ENCODE results near the gene TMPRSS13.

Gene TMPRSS13

DNA sequence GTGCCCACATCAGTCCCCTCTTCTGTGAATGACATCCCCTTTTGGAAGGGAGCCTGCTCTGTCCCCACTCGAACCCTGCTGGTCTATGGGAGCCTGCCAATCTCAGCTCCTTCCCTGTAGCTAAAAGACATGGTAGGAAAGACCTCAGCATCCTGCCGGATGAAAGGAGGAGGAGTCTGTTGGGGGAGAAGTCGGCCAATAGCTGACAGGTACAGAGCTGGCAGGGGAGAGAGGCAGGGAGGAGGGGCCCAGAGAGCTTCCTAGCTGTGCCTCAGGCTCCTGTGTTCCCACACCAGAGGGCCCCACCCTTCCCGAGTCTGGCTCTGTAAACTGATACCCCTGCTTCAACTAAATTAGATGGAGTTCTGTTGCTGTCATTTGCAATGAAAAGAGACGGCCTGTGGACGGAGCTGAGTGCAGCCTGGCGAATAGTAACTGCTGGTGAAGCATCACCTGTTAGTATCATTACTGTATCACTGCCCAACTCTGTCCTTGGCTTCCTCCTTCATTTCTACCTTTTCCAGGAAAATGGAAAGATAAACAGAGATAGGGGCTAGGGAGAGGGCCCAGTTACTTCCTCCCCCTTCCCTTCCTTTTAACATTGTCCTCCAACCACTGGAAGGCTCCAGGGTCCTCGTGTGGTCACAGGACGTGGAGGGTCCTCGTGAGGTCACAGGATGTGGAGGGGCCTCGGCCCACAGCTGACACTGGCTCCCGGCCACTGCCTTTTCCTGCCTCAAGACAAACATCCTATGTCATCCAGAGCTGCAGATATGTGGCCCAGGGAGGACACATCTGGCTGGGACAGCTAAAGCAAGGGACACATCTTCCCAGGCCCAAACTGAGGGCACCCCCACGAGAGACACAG lies 67.8 kb downstream of the TMPRSS13 start:
- Mint-ChIP-seq H3K4me3 (no peak overlapping the region), H3K36me3 (ENCODE audit: low read depth) (no peaks in the 10 kb centered on the region), H3K9me3 (no peaks in the 10 kb centered on the region), H3K27me3 (peaks cover 7% of the 10 kb centered on the region), H3K27ac (peak overlapping the region; percentile 39), H3K4me1 (peaks cover 3% of the 10 kb centered on the region)
- DNase-seq (no peak), ATAC-seq (no peak)

DNA sequence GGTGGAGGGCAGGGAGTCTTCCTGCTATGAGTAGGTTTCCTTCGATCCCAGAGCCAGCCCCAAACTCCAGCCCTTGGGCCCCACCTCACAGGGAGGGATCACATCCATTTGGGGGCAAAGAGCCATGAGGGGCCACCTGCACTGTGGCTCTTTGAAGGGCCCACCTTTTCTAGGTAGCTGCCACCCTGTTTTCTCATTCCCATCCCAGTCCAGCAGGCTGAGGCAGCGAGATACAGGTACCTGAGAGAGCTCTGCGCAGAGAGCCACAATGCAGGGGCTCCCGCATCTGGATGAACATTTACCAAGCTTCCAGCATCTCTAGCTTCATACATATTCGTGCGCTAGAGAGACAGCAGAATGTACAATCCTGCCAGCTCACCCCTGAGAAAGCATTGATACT lies 69.1 kb downstream of the TMPRSS13 start:
- Mint-ChIP-seq H3K4me3 (no peak overlapping the region), H3K27ac (no peak overlapping the region), H3K4me1 (peaks cover 3% of the 10 kb centered on the region), H3K9me3 (no peaks in the 10 kb centered on the region), H3K27me3 (peaks cover 5% of the 10 kb centered on the region), H3K36me3 (ENCODE audit: low read depth) (no peaks in the 10 kb centered on the region)
- DNase-seq (no peak), ATAC-seq (no peak)

DNA sequence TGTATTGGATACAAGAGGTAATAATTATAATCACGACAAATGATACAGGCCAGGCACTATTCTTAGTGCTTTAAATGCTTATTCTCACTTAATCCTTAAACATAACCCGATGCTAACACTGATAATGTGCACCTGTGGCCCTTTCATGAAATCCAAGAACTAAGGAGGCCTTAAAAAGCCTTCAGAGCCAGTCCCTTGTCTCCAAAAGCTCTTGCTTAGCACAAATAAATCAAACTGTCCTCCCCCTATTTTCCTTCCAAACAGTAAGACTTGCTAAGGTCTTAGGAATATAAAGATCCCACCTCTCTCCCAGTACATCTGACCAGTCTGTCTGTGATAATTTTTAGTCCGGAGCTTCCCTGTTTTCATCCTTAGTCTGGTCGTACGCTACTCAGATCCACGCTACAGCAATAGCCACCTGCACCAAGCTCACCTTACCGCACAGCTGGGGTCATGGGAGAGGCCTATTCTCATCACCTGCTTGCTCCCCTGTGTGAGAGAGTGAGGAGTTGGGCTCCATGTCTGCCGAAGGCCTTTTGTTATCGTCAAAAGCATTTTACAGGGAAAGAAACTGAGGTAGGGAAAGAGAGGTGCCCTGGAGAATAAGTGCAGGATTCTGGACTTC lies 69.6 kb downstream of the TMPRSS13 start:
- Mint-ChIP-seq H3K27me3 (peaks cover 6% of the 10 kb centered on the region), H3K9me3 (no peaks in the 10 kb centered on the region), H3K36me3 (ENCODE audit: low read depth) (no peaks in the 10 kb centered on the region), H3K27ac (no peak overlapping the region), H3K4me3 (no peak overlapping the region), H3K4me1 (peaks cover 3% of the 10 kb centered on the region)
- ATAC-seq (no peak), DNase-seq (no peak)

DNA sequence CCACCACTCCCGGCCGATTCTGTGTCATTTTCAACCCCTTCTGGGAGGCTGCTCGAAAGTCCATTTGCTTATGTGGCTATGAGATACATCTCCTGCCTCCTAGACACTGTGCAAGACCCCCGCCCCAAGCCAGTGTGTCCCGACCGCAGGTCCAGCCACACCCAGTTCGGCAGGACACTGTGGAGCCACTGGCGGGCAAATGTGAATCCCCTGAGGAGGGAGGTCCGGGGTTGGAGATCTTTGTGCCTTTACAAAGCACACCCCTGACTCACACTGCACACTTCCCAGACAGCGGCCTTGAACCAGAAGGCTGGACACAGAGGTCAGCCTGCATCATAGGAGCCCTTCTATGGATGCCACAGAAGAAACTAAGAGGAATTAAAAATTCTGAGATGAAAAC lies 70.1 kb downstream of the TMPRSS13 start:
- H3K4me3 Mint-ChIP-seq = no peak overlapping the region

DNA sequence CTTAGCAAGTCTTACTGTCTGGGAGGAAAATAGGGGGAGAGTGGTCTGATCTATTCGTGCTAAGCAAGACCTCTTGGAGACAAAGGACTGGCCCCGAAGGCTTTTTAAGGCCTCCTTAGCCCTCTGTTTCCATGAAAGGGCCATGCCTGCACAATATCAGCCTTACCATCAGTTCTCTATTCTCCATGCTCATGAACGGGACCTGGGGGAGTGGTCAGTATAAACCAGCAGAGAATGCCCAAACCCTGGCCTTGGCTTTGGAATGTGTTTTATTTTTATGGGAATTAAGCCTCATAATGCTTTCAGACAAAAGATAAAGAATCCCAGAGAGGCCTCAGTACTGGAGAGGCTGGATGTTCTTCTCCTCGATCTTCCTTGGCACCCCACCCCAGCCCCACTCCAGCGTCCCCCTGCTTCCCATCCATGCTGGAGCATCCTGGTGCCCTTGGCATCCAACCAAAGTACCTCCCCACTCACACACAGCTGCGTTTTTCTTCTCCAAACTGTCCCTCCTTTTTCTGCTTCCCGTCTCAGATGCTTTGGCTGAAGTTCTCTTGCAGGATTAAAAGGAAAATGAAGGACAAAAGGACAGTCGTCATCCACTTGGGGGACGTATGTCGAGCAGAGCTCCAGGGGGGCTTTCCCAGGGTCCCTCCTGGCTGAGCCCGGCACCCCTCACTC lies 71.3 kb downstream of the TMPRSS13 start:
- DNase-seq = no peak
- Mint-ChIP-seq H3K36me3 (ENCODE audit: low read depth) (no peaks in the 10 kb centered on the region), H3K4me1 (peaks cover 3% of the 10 kb centered on the region), H3K27ac (no peak overlapping the region), H3K4me3 (no peak overlapping the region), H3K27me3 (peaks cover 7% of the 10 kb centered on the region), H3K9me3 (peaks cover 8% of the 10 kb centered on the region)
- ATAC-seq = no peak

More for the DNA sequence above, 70.1 kb downstream of the TMPRSS13 start:
- Mint-ChIP-seq H3K36me3 (ENCODE audit: low read depth) (no peaks in the 10 kb centered on the region), H3K4me1 (peaks cover 3% of the 10 kb centered on the region), H3K27ac (no peak overlapping the region), H3K9me3 (no peaks in the 10 kb centered on the region), H3K27me3 (peaks cover 7% of the 10 kb centered on the region)
- DNase-seq (no peak), ATAC-seq (no peak)

DNA sequence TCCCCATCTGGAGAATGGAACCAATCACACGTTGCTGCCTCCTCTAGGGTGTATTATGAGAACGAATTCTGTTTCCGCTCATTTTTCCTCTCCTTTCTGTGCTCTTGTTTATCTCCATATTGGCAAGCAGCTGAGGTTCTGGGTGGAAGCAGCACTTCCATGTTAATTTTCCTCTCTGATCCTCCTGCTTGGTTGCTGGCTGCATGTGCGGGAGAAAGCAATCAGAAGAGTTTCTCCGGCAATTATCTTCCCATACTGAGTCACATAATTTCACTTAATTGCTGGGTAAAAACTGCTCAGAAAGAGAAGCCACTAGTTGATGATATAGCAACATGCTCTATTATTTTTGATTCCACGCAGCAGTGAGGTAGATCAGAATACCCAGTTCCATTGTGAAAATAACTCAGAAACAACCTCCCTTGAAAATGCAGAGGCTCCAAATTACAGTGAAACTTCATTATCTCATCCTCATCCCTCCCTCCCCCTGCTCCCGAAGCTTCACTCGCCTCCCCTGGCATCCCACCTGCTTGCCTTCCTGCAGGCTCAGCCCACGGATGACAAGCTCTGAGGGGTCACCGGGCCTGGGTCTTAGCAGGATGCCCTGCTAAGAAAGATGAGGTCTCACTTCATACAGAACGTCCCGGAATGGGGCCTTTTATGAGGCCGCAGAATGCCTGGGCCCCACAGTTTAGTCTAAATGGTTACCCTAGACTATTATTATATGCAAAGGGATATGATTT lies 73.1 kb downstream of the TMPRSS13 start:
- H3K27ac Mint-ChIP-seq = no peak overlapping the region
- peaks cover 7% of the 10 kb centered on the region for H3K27me3 Mint-ChIP-seq
- no peak overlapping the region for H3K4me3 Mint-ChIP-seq
- ATAC-seq (no peak), DNase-seq (no peak)
- H3K36me3 Mint-ChIP-seq (ENCODE audit: low read depth) = no peaks in the 10 kb centered on the region
- peaks cover 5% of the 10 kb centered on the region for H3K4me1 Mint-ChIP-seq
- H3K9me3 Mint-ChIP-seq = peaks cover 15% of the 10 kb centered on the region

DNA sequence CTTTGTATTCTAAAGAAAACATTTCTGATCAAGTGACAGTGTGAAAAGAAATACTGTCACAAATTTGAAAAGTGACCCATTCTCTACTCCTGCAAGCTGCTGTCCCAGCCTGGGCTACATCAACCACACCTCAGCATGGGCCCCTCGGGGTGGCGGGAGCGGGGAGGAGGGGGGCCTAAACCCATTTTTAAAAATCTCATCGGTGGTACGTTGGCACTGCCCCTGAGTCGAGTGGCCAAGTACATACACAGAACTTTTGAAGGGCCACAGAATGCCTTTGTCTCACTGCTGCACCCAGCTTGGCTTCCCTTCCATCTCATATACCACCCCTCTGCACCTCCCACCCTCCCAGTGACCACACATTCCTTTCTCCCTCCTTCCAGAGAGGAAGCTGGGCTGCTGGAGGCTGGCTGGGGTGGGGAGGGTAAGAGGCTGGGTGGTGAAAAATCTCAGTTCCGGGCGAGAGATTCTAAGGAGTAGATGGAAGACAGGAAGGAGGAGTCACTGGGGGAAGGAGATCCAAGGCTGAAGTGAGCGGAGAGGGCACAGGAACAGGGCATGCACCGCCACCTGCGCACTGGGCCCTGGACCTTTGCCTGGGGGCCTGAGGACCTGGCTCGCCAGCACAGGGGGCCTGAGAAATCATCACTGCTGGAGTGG lies 73.9 kb downstream of the TMPRSS13 start:
- Mint-ChIP-seq H3K4me1 (peaks cover 6% of the 10 kb centered on the region), H3K27ac (no peak overlapping the region), H3K36me3 (ENCODE audit: low read depth) (no peaks in the 10 kb centered on the region)

DNA sequence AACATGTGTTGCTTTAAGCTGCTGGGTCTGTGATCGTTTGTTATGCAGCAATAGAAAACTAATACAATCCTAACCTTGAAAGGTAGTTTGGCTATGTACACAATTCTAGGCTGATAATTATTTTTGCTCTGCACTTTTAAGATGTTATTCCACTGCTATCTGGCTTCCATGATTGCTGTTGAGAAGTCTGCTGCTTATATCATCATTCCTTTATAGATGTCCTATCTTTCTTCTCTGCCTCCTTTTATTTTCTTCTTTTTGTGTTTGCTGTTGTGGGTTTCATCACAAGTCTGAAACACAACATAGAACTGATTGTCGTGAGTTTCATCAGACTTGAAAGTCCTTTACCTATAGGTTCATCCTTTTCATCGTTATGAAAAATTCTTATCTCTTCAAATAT lies 76.9 kb downstream of the TMPRSS13 start:
- H3K27me3 Mint-ChIP-seq = peaks cover 5% of the 10 kb centered on the region
- H3K36me3 Mint-ChIP-seq (ENCODE audit: low read depth) = peaks cover 2% of the 10 kb centered on the region
- peaks cover 15% of the 10 kb centered on the region for H3K9me3 Mint-ChIP-seq
- ATAC-seq = no peak
- DNase-seq = no peak
- no peak overlapping the region for H3K27ac Mint-ChIP-seq
- H3K4me3 Mint-ChIP-seq = no peak overlapping the region
- peaks cover 14% of the 10 kb centered on the region for H3K4me1 Mint-ChIP-seq

More for the DNA sequence above, 73.9 kb downstream of the TMPRSS13 start:
- DNase-seq (no peak), ATAC-seq (no peak)
- Mint-ChIP-seq H3K27me3 (peaks cover 5% of the 10 kb centered on the region), H3K9me3 (peaks cover 15% of the 10 kb centered on the region), H3K4me3 (no peak overlapping the region)

DNA sequence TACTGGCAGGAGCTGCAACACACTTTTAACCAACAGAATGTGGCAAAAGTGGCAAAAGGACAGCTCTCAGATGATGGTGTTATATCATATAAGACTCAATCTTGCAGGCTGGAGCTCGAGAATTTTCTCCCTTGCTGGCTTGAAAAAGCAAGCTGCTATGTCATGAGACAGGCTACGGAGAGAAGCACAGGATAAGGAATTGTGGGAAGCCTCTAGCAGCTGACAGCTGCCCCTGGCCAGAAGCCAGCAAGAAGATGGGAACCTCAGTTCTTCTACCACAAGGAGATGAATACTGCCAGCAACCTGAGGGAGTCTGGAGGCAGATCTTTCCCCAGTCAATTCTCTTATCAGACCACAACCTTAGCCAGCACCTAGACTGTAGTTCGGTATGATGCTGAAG lies 77.3 kb downstream of the TMPRSS13 start:
- no peak for ATAC-seq
- H3K27me3 Mint-ChIP-seq = peaks cover 5% of the 10 kb centered on the region
- DNase-seq = no peak
- peaks cover 14% of the 10 kb centered on the region for H3K4me1 Mint-ChIP-seq
- peaks cover 15% of the 10 kb centered on the region for H3K9me3 Mint-ChIP-seq
- peaks cover 2% of the 10 kb centered on the region for H3K36me3 Mint-ChIP-seq (ENCODE audit: low read depth)
- no peak overlapping the region for H3K27ac Mint-ChIP-seq
- H3K4me3 Mint-ChIP-seq = no peak overlapping the region

DNA sequence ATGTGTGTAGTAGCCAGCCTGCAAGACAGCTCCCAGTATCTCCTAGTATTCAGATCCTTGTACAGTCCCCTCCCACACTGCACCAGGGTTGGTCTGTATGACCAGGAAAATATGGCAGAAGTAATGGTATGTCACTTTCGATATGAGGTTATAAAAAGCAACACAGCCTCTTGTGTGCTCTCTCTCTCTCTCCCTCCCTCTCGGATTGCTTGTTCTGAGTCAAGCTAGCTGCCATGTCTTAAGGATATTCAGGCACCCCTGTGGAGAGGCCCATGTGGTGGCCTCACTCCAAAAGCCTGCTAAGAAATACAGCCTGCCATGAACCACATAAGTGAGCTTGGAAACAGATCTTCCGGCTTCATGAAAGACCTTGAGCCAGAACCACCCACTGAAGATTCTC lies 78.1 kb downstream of the TMPRSS13 start:
- no peak overlapping the region for H3K27ac Mint-ChIP-seq
- peaks cover 5% of the 10 kb centered on the region for H3K27me3 Mint-ChIP-seq
- H3K9me3 Mint-ChIP-seq = peaks cover 15% of the 10 kb centered on the region
- H3K4me1 Mint-ChIP-seq = peaks cover 14% of the 10 kb centered on the region
- no peak for DNase-seq
- H3K36me3 Mint-ChIP-seq (ENCODE audit: low read depth) = peaks cover 2% of the 10 kb centered on the region
- H3K4me3 Mint-ChIP-seq = no peak overlapping the region
- ATAC-seq = no peak
